Testis (tissue), 2 donors: ENCODE data around the gene STAU1.

Experiments
- CTCF ChIP-seq, 3 experiments: fragments of 450-650 bp in 2 of 3; fragments of 200-600 bp in 1 of 3; sonication (generic) in 1 of 3; IDR thresholded peaks; one replicate each; pipeline ENCODE4 v1.5.1; 2016 to 2019; ENCODE audit warnings: antibody characterized with exemption in 3 of 3, mild to moderate bottlenecking in 2 of 3, moderate library complexity in 1 of 3
- POLR2A ChIP-seq: fragments of 450-650 bp; IDR thresholded peaks from one replicate; pipeline ENCODE4 v1.6.1; 2017; ENCODE audit warnings: antibody characterized with exemption, mild to moderate bottlenecking, moderate library complexity

GRCh38 chr20:49167811-49168507 lies 20.2 kb downstream of the STAU1 start:
- TF ChIP-seq POLR2A, result no peak
- no peak for TF ChIP-seq CTCF (IDR thresholded peaks at IDR 0.05)
